A549 treated with Mapracorat at 1 μM for 4 hours (cell line): Measurements from ENCODE around the gene CEP164. TPM values are rescaled to one million over a fixed set of nuclear protein-coding genes. Genes with fewer than 3 reads are reported as not detected.

Source experiments
- total RNA-seq: library from RNA; stranded (reverse); fragments of 200-300 nt; extraction: Qiagen RNA extraction; gene quantifications from 5 replicates; pipeline ENCODE4 v1.2.3, GENCODE V29; 2022

The CEP164 gene
- 15.5 to 18.6 TPM (median 16.3 TPM) in 5 replicates for total RNA-seq

DNA sequence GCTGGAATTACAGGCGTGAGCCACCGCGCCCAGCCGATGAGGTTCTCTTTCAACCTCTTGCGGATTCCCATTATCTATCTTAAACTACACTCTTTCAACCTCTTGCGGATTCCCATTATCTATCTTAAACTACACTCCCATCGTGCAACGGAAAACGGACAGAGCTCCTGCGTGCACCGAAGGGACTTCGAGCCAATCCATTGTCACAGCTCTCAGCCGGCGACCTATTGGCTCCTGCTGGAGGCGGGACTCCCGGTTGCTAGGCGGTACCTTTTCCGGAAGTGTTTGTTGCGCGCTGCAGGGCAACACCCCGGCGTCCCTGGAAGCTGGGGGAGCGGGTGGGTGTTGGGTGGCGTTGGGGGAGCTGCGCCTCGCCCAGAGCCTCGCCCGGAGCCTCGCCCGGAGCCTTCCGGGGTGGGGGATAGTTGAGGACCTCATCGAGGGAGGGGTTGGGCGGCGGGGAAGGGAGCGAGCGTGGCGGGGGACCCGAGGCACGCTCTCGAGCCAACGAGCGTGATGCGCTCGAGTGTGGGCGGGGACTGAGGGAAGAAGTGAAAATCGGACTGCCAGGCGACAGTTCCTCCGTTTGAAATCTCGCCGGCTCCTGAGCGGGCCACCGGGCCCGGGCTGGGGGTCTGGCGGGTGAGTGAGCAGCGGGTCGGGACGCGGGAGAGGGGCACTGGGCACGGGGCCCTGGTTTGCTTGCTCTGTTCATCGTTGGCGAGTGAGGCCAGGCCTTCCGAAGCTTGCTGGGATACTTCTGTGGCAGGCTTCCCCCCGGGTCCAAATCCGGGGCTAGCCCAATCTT is at the start of gene CEP164:
Gene CEP164 (plus strand): TSS at position 288 of the 808 bp plus-strand sequence. CDS start 10,733 bp downstream, outside the sequence.

DNA sequence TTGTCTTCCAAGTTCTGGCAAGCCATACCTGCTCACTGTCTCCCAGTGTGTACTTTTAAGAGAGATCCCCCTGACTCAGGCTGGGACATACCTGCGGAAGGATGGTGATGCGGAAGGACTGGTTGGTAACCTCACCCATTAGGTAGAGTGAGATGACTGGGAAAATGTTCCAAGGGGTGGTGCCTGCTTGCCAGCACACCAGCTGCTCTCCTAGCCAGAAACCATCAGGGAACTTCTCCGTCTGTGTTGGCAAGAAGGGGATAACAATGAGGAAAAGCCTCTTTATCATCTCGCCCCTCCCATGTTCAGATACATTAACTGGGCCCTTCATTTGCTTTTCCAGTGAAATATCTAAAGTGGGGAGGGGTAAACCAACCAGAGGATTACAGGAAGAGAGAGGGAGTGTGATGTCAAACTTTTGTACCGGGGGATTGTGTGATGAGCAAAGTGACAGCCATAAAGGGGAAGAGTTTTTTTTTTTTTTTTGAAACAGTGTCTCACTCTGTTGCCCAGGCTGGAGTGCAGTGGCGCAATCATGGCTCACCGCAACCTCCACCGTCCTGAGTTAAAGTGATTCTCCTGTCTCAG is 36.8 kb upstream of the CEP164 start, which contains the start of gene BACE1-AS:
Gene BACE1-AS (plus strand): TSS at position 538 of the 588 bp plus-strand sequence.

DNA sequence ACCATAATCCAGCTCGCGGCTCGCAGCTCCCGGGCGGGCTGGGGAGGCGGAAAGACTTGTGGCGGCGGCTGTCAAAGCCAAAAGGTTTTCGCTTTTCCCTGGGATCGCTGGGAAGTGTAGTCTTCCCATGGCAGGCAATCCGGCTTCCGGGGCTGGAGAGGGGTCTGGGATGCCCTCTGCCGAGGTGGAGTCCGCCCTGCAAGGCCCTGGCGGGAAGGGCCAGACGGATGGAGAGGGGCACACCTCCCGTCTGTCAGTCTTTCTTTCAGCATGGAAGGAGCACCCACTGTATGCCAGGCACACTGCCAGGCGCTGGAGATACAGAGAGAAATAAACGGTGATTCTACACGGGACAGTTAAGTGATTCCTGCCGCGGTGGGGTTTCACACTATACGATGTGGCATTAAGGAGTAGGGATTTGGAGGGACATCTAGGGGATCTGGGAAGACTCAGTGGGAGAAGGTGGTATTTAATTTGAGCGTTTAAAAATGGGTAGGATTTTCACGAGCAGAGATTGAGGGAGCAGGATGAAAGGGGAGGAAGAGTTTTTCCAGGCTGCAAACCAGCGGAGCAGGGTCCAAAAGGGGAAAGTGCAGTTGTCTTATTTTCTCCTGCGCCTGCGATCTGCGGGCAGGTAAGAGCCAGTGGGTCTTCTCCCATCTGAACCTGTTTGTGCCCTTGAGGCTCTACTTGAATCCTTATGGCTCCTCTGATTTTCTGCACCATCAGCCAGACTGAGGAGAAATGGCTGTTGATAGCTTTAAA is 11.3 kb upstream of the CEP164 start, which contains the start of gene BACE1:
Gene BACE1 (minus strand): TSS at position 60 of the 765 bp plus-strand sequence. CDS start 461 bp downstream, outside the sequence.

Other genes with a start within 250 kb of the CEP164 start
- 6.6 to 9.6 TPM (median 7.8 TPM) in 5 replicates for gene SIK3, start 229.4 kb upstream of the CEP164 start, total RNA-seq
- gene PAFAH1B2, start 183.6 kb upstream of the CEP164 start, total RNA-seq = 31.4 to 40.5 TPM (median 38.3 TPM) in 5 replicates
- 3.9 to 7.2 TPM (median 5.1 TPM) in 5 replicates for gene SIDT2, start 149.1 kb upstream of the CEP164 start, total RNA-seq
- 60.2 to 140 TPM (median 109 TPM) in 5 replicates for gene TAGLN, start 128.5 kb upstream of the CEP164 start, total RNA-seq
- 15.0 to 19.9 TPM (median 16.3 TPM) in 5 replicates for gene PCSK7, start 95.8 kb upstream of the CEP164 start, total RNA-seq
- gene RNF214, start 95.2 kb upstream of the CEP164 start, total RNA-seq = 9.6 to 12.6 TPM (median 12.0 TPM) in 5 replicates
- gene BACE1-AS, start 36.5 kb upstream of the CEP164 start, total RNA-seq = 1.3 to 2.7 TPM (median 2.1 TPM) in 5 replicates
- gene BACE1, start 11.6 kb upstream of the CEP164 start, total RNA-seq = 8.5 to 10.3 TPM (median 10.1 TPM) in 5 replicates